GM19025 (cell line): Measurements from ENCODE around the gene RHBDL3.
"Not testable (repeated sequence)": the region's sequence is repeated elsewhere in the genome, so short reads cannot be mapped to it uniquely, and the experiment has no call there.

Experiments
- ATAC-seq: cut with Tn5 transposase; IDR thresholded peaks from one replicate; pipeline ENCODE4 v1.9.1; 2021; ENCODE audit warnings: mild to moderate bottlenecking, low read depth, moderate library complexity; ENCODE audit not compliant: unreplicated experiment

The RHBDL3 gene, protein sequence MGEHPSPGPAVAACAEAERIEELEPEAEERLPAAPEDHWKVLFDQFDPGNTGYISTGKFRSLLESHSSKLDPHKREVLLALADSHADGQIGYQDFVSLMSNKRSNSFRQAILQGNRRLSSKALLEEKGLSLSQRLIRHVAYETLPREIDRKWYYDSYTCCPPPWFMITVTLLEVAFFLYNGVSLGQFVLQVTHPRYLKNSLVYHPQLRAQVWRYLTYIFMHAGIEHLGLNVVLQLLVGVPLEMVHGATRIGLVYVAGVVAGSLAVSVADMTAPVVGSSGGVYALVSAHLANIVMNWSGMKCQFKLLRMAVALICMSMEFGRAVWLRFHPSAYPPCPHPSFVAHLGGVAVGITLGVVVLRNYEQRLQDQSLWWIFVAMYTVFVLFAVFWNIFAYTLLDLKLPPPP

DNA sequence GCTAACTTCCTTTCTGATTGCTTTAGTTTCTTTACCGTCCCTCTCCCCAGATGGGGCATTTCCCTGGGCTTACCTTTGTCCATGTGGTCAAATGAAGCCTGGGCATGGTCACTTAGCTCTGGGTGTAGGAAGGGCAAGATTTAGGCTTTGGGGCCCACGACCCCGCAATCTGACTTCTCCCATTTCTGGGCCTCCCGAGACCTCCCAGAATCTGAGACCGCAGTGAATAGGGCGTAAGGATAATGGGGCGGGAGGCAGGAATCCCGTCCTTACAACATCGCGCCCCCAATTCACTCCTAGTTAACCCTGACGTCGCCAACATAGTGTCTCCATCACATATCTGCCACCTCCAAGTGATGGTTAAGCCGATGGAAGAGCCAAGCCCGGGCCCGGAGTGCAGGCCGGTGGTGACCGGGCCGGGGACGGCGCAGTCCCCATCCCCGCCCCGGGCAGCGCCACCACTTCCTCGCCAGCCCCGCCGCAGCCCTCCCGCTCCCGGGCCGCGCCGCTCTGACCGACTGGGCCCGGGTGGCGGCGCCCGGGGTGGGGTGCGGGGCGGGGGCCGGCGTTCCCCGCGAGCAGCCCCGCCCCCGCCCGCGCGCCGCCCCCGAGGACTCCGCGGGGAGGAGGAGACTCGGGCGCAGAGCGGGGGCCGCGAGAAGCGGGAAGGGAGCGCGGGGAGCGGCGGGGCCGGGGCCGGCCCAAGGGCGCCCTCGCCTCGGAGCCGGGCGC, at the start of gene RHBDL3:
Gene RHBDL3 (plus strand): TSS at position 641 of the 732 bp plus-strand sequence. CDS start 358 bp downstream, outside the sequence.
- ATAC-seq, result no peak

DNA sequence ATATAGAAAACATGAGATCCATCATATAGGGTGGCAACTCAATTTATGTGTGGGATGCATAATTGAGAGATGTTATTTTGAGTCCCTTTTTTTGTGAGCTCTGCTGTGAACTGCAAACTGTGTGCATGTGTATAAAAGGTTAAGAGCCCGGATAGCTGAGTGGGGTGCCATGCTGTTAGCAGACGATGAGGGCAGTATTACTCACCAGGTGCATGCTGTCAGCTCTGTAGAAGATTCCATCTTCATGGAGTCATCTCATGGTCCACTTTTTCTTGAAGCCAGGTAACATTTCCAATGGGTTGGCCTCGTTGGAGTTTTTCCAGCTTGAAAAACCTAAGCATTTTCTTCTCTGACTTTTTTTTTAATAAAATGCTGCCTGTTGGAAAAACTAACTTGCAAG, 43.0 kb upstream of the RHBDL3 start:
- ATAC-seq, result no peak

DNA sequence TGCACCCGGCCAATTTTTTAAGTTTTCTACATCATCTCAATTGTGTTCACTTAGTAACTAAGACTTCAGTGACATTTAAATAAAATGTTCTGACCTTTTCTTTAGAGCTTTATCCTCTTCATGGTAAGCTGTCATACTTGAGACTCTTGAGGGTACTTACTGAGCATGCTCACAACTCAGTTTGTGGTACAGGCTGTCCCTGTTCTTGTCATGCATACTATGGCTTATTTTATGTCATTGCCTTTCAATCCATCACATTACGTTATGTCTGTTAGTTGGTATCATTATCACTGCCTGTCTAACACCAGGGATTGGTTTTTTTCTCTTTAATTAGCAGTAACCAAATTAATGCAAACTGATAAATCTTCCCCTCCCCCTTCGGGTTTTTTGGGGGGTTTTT, 41.9 kb upstream of the RHBDL3 start:
- no peak for ATAC-seq

DNA sequence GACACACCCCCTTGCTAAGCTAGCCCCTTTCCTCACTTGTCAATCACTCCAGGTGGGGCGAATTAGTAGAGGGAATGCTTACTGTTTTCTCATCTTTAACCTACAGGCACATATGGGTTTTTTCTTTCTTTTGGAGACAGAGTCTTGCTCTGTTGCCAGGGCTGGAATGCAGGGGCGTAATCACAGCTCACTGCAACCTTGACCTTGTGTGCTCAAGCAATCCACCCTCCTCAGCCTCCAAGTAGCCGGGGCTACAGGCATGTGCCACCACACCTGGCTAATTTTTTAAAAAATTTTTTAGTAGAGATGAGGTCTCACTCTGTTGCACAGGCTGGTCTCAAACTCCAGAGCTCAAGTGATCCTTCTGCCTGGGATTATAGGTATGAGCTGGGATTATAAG, 38.7 kb upstream of the RHBDL3 start:
- ATAC-seq, result no peak

- no peak for ATAC-seq
Observed at GRCh38 chr17:32227910-32228309, 37.7 kb upstream of the RHBDL3 start.

DNA sequence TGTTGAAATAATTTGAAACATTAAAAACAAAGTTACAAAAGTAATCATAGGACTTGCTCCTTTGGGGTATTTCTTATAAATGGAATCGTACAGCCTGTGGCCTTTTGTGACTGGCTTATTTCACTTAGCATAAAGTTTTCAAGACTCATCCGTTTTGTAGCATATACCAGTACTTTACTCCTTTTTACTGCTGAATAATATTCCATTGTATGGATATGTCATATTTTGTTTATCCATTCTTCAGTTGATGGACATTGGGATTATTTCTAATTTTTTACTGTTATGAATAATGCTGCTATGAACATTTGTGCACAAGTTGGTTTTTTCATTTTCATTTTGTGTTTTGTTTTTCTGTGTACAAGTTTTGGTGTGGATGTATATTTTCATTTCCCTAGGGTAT, 30.0 kb upstream of the RHBDL3 start:
- ATAC-seq, result no peak

DNA sequence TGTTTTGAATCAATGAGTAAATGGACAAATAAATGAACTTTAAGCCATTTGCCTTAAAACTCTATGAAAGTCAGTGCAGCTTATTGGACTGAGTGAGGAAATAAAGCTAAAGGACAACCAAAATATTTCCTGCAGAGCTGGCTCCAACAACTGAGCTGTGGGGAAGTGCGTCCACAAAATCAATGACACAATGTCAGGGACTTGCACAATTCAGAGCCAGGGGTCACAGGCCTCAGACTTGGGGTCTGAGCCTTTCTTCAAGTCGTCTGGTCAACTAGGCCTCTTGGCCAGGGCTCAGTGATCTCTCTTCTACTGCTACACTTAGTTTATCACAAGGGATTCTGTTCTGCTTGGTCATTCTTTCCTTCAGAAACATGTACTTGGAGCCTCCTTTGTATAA, 26.2 kb upstream of the RHBDL3 start:
- ATAC-seq, result no peak

DNA sequence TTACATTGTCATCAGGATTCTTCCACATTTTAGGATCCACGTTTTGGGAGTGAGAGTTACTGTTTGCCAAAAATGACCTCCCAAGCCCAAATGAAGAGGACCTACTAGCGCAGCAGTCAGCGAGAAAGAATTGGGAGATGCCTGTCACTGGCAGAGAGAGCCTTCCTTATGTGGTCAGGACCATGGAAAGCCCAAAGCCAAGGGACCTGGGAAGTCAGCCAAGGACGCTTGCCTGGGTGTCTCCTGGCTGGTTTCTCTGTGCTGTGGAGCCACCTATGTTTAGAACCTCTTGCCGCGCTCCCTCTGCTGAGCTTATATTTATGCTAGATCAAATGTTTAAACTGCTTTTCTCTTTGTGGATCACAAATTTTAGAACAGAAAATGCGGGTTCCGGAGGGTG, 24.9 kb upstream of the RHBDL3 start:
- no peak for ATAC-seq

DNA sequence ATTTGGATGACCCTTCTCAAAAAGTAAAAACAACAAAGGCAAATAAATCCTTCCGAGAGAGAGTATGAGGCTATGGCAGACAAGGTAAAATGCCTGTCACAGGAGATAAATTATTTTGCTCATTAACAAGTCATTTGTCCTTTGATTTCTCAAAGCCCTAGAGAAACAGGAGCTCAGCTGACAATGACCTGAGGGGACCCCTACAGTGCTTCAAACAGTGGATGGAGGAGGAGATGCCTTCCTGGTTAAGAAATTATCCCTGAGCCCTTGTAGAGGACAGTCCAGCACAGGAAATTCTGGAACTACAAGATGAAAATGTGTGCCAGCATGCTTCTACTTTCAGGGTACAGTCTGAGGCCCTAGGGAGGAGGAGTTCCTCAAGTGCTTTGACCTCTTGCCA, 24.0 kb upstream of the RHBDL3 start:
- no peak for ATAC-seq

- ATAC-seq, result no peak
Observed at GRCh38 chr17:32249475-32249874, 16.2 kb upstream of the RHBDL3 start.

DNA sequence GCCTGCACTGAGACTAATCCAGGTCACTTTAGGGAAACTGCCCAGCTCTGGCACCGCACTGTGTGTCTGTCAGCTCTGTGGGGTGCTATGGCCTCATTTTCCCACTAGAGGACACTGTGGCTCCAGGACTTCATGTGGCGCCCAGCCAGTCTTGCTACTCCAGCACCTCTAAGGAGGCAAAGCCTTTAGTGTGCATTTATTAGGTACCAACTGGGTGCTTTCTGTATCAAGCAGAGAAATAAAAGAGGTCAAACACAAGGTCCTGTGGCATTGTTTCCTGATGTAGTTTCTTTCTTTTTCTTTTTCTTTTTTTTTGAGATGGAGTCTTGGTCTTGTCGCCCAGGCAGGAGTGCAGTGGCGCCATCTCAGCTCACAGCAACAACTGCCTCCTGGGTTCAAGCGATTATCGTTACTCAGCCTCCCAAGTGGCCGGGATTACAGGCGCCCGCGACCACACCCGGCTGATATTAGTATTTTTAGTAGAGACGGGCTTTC, 12.5 kb upstream of the RHBDL3 start:
- no peak for ATAC-seq

DNA sequence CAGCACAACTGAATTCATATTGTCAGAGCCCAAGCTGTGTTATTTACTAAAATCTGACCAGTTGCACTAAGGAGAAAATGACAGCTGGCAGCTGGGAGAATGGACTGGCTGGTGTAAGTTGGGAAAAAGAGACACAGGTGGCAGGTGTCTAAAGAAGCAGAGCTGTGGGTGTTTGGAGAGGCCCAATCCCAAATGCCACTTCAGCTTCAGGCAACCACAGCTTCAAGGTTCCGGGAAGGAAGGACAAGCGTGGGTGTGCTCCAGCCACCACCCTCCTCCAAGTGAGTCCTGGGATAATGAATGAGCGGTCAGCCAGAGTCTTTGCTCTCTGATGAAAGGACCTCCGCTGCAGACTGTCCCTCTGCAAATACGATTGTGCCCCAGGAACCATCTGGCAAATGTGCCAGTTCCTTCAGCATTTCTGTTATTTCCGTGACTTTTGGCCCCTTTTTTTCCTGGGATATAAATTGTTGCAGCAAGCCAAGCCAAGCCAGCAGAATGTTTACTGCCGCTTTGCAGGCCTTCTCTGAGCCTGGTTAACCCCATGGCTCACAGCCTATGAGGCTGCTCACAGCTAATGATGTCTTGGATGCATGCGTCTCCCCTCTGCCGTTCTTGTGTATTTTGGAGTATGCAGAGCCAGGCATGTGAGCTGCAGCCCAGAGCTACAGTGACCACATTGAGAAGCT, 9.5 kb upstream of the RHBDL3 start:
- no peak for ATAC-seq

DNA sequence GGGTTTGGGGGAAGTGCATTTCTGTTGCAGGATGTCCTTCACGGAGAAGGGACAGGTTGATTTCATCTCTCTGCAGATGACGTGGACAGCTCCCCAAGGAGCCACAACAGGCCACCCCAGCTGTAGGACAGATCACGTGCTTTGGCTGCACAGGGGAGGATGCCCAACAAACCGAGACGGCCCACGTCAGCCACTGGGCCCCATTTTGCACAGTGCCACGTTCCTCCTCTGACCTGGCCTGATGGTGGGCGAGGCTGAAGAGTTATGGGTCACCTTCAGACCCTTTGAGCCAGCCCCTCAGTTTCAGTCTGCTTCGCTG, 9.0 kb upstream of the RHBDL3 start:
- no peak for ATAC-seq

- ATAC-seq, result no peak
Observed at GRCh38 chr17:32258383-32259140, 7.1 kb upstream of the RHBDL3 start.

DNA sequence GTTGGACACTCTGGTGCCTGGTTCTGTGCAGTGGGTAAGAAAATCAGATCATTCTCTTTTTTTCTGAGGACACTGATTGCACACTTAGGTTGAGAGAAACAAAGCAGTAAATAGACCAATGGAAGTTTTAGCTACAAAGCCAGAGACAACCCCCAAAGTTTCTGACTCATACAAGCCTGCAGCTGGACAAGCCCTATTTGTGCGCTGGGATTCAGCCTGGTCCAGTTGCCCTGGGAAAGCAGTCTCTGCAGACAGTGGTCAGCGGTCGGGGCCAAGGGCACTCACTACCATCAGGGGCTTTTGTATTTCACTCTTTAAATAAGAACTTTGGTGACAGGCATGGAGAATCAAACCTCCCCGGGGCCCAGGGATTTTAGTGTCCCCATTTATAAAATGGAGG, 6.0 kb upstream of the RHBDL3 start:
- ATAC-seq, result no peak

DNA sequence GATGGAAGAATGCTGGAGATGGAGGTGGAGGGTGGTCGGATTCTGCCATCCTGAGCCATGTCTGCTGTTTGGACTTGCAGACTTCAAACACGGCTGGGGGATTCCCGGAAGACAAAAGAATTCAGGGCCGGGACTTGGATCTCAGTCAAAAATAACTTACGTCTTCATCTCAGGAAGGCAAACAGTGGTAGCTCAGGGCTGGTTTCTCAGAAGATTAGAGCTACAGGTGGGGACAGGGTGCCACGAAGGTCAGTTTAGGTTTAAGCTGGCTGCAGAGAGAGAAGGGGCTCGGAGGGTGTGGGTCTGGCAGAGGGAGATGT, 4.3 kb upstream of the RHBDL3 start:
- no peak for ATAC-seq

DNA sequence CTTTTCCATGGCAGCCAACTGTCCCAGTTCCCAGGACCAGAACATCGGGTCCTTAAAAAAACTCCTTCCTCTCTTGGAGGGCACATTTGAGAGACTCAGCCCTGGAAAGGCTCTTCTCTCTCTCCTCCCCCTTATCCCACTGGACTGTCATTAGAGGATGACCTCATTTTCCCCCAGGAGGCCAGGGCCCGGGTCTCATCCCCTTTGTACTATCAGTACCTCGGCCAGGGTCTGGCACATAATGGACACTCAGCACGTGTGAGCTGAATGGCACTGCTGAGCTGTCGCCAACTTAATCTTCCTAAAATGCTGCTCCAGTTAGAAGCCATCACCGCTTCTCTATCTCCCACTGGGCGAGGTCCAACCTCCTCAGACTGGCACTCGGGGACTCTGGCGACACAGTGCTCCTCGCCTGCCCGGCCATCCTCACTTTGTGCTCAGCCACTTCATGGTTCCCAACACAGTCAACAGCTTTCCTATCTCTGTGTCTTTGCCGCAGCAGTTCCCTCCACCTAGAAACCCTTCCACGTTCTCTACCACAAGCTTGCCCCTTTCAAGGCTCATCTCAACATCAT, 3.6 kb upstream of the RHBDL3 start:
- ATAC-seq, result no peak

DNA sequence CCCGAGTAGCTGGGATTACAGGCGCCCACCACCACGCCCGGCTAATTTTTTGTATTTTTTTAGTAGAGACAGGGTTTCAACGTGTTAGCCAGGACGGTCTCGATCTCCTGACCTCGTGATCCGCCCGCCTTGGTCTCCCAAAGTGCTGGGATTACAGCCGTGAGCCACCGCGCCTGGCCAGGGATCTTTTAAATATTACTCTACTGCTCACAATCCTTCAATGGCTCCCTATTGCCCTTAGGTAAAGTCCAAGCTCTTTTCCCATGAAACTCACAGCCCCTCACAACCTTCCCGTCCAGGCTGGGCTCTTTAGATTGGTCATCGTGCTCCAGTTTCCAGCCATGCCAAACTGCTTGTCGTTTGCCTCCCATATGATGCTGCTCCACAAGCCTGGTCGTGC, 2.1 kb upstream of the RHBDL3 start:
- ATAC-seq, result not testable (repeated sequence)

GRCh38 chr17:32264140-32264799, 1.4 kb upstream of the RHBDL3 start:
- ATAC-seq, result no peak

GRCh38 chr17:32264823-32265191, 825 bp upstream of the RHBDL3 start:
- no peak for ATAC-seq
